Progenitor cell of endocrine pancreas (in vitro differentiated cells): Measurements from ENCODE around the gene C21orf58. TPM values are rescaled to one million over a fixed set of nuclear protein-coding genes. Genes with fewer than 3 reads are reported as not detected.

Experiments
- DNase-seq: peaks from one replicate; pipeline ENCODE4 v3.0.0; 2021; ENCODE audit warnings: low spot score; ENCODE audit not compliant: unreplicated experiment
- H3K27ac Mint-ChIP-seq: 2 replicates; pipeline ENCODE4 v1.8.0; 2021; ENCODE audit warnings: mild to moderate bottlenecking, moderate library complexity, mixed read lengths
- H3K27me3 Mint-ChIP-seq: 2 replicates; pipeline ENCODE4 v1.8.0; 2021; ENCODE audit warnings: mixed read lengths
- H3K36me3 Mint-ChIP-seq: 2 replicates; pipeline ENCODE4 v1.8.0; 2022; ENCODE audit warnings: mixed read lengths; ENCODE audit not compliant: insufficient read depth
- H3K4me1 Mint-ChIP-seq: 2 replicates; pipeline ENCODE4 v1.8.0; 2021; ENCODE audit warnings: low read depth, mixed read lengths
- H3K4me3 Mint-ChIP-seq: 2 replicates; pipeline ENCODE4 v1.8.0; 2021; ENCODE audit warnings: low read depth, mild to moderate bottlenecking, moderate library complexity, mixed read lengths
- H3K9me3 Mint-ChIP-seq: 2 replicates; pipeline ENCODE4 v1.8.0; 2021; ENCODE audit warnings: low read depth, mixed read lengths
- total RNA-seq: library from RNA; stranded (reverse); gene quantifications from 2 replicates; pipeline ENCODE4 v1.2.1, GENCODE V29; 2021
- TF ChIP-seq, protein P1 (sequence below): fragments of 200-600 bp; sonication (generic); IDR thresholded peaks from one replicate; pipeline ENCODE4 v1.5.0; 2021; ENCODE audit warnings: antibody characterized with exemption, mild to moderate bottlenecking; ENCODE audit not compliant: unreplicated experiment

C21orf58 gene
- total RNA-seq, 1 donor from 2014 or later, result 31.5 TPM

DNA sequence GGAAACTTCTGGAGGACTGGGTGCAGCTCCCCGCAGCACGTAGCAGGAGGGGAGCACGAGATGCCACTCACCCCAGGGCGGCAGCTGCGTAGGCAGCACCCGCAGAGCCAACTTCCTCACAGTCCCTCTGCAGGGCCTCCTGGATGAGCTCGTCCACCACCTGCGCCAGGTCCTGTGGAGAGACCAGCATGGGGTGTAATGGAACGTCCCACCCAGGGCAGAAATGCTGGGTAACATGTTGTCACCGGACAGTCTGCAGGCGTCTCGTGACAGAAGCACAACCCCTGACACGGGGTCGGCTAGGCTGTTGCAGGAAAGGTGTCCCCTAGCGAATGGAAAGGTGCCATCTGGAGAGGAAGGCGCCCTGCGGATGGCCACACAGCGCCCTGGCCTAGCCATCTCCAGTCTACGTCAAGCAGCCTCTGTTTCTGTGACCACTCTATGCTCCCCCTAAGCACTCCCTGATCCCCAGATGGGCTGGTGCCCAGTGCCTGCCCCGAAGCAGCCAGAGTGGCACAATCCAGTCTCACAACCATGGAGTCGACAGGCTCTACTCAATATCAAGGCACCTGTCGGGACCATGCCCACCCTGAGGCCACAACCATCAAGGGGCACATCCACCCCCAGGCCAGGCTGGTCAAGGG, 59.5 kb downstream of the C21orf58 start:
- Mint-ChIP-seq H3K4me1 (no peaks in the 10 kb centered on the region), H3K4me3 (no peak overlapping the region), H3K27me3 (no peaks in the 10 kb centered on the region), H3K27ac (peak overlapping the region; percentile 67), H3K9me3 (no peaks in the 10 kb centered on the region), H3K36me3 (peaks cover 26% of the 10 kb centered on the region)
- TF ChIP-seq, protein P1, sequence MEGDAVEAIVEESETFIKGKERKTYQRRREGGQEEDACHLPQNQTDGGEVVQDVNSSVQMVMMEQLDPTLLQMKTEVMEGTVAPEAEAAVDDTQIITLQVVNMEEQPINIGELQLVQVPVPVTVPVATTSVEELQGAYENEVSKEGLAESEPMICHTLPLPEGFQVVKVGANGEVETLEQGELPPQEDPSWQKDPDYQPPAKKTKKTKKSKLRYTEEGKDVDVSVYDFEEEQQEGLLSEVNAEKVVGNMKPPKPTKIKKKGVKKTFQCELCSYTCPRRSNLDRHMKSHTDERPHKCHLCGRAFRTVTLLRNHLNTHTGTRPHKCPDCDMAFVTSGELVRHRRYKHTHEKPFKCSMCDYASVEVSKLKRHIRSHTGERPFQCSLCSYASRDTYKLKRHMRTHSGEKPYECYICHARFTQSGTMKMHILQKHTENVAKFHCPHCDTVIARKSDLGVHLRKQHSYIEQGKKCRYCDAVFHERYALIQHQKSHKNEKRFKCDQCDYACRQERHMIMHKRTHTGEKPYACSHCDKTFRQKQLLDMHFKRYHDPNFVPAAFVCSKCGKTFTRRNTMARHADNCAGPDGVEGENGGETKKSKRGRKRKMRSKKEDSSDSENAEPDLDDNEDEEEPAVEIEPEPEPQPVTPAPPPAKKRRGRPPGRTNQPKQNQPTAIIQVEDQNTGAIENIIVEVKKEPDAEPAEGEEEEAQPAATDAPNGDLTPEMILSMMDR, result no peak
- no peak for DNase-seq

DNA sequence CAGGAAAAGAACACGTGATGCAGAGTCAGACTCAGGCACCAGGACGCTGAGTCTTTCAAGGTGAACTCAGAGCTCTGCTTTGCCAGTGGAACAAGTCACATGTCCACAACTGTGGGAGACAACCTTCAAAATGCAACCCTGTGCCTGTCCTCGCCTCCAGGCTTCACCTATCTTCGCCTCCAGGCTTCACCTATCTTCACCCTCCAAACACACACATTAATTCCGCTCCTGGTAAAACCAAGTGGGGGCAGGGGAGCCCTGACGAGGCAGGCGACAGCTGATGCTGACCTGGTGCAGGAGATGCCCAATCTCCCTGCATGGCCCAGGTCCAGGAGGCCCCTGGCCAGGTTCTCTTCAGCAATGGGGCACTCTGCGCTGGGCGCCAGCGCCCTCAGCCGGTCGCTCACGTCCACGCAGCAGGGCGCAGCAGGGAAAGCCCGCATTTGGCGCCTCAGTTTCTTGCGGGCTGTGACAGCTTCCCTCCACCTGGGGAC, 67.1 kb downstream of the C21orf58 start:
- DNase-seq, result no peak
- Mint-ChIP-seq H3K4me1 (no peaks in the 10 kb centered on the region), H3K9me3 (no peaks in the 10 kb centered on the region), H3K27ac (no peak overlapping the region), H3K27me3 (no peaks in the 10 kb centered on the region), H3K36me3 (peaks cover 32% of the 10 kb centered on the region), H3K4me3 (no peak overlapping the region)
- TF ChIP-seq, protein P1, result no peak

DNA sequence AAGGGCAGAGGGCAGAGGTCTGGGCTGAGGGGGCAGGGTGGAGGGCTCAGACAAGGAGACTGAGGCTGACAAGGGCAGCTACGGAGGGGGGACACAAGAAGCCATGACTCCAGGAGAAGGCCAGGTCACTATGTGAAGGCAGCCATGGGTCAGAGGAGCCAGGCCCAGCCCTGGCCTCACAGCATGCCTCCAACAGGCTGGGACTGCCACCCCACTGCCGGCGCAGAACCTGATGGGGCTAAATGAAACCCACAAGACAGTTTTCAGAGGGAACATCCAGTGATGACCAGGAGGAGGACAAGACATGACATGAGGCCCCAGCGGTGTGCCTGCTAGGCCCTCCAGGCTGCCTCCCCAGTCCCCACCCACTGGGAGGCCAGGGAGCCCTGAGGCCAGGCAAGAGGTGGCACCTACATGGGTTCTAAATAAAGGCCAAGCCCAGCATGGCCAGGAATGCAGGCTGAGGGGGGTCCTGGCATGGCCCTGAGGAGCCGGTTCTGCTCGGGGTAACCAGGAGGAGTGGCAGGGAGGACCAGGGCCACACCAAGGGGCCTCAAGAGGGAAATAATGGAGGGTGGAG, 67.8 kb downstream of the C21orf58 start:
- no peak for DNase-seq
- TF ChIP-seq, protein P1, result no peak
- Mint-ChIP-seq H3K27ac (no peak overlapping the region), H3K27me3 (no peaks in the 10 kb centered on the region), H3K4me3 (no peak overlapping the region), H3K9me3 (no peaks in the 10 kb centered on the region), H3K36me3 (peaks cover 31% of the 10 kb centered on the region), H3K4me1 (no peaks in the 10 kb centered on the region)

GRCh38 chr21:46255166-46255565, 68.5 kb downstream of the C21orf58 start:
- peak overlapping the region; percentile 85 for H3K27ac Mint-ChIP-seq
- no peaks in the 10 kb centered on the region for H3K4me1 Mint-ChIP-seq
- no peak overlapping the region for H3K4me3 Mint-ChIP-seq
- no peaks in the 10 kb centered on the region for H3K27me3 Mint-ChIP-seq
- no peak for DNase-seq
- peaks cover 30% of the 10 kb centered on the region for H3K36me3 Mint-ChIP-seq
- no peaks in the 10 kb centered on the region for H3K9me3 Mint-ChIP-seq
- TF ChIP-seq, protein P1, result no peak

- no peaks in the 10 kb centered on the region for H3K27me3 Mint-ChIP-seq
- TF ChIP-seq, protein P1, result no peak
- H3K4me1 Mint-ChIP-seq, result no peaks in the 10 kb centered on the region
- no peak overlapping the region for H3K4me3 Mint-ChIP-seq
- H3K36me3 Mint-ChIP-seq, result peaks cover 31% of the 10 kb centered on the region
- no peaks in the 10 kb centered on the region for H3K9me3 Mint-ChIP-seq
- DNase-seq, result no peak
- H3K27ac Mint-ChIP-seq, result no peak overlapping the region
These were observed 69.3 kb downstream of the C21orf58 start for GRCh38 chr21:46254208-46254975.
